Tibial artery (tissue), 4 donors: Measurements from ENCODE around the gene IL4R.

ENCODE experiments used
- DNase-seq, 2 donors: peaks; one replicate each; pipeline ENCODE4 v3.0.0-alpha.2; 2019
- H3K27ac ChIP-seq, 2 donors: fragments of 200-600 bp; sonication (generic) in 1 of 2; 1 replicate in 1 of 2; 2 replicates in 1 of 2; pipeline ENCODE4 v1.5.1; 2018 to 2019; ENCODE audit warnings: mild to moderate bottlenecking in 1 of 2
- H3K27me3 ChIP-seq, 2 donors: fragments of 200-600 bp; sonication (generic) in 1 of 2; one replicate each; pipeline versions ENCODE4 v1.5.1 to v1.6.0; 2016 to 2019
- H3K36me3 ChIP-seq, 3 donors: fragments of 200-600 bp; sonication (generic) in 2 of 3; one replicate each; pipeline ENCODE4 v1.5.1; 2016 to 2019; ENCODE audit warnings: mild to moderate bottlenecking in 2 of 3
- H3K4me1 ChIP-seq, 4 donors: fragments of 200-600 bp; sonication (generic) in 2 of 4; 1 replicate in 3 of 4; 2 replicates in 1 of 4; pipeline ENCODE4 v1.5.1; 2016 to 2019
- H3K4me3 ChIP-seq, 2 donors: fragments of 200-600 bp; sonication (generic) in 1 of 2; 1 replicate in 1 of 2; 2 replicates in 1 of 2; pipeline ENCODE4 v1.5.1; 2018 to 2019; ENCODE audit warnings: mild to moderate bottlenecking in 2 of 2
- H3K9me3 ChIP-seq, 3 donors: fragments of 200-600 bp; sonication (generic) in 1 of 3; one replicate each; pipeline ENCODE4 v1.5.1; 2016 to 2019
- CTCF ChIP-seq, 2 experiments: fragments of 200-600 bp in 1 of 2; fragments of 450-650 bp in 1 of 2; IDR thresholded peaks; one replicate each; pipeline ENCODE4 v1.5.1; 2017 to 2019; ENCODE audit warnings: antibody characterized with exemption in 2 of 2, mild to moderate bottlenecking in 1 of 2, moderate library complexity in 1 of 2
- intact Hi-C: fragments of 100-400 bp; cut with DNase I; formaldehyde crosslinking; loops from one replicate; pipeline ENCODE4 v1.15.0; 2023; ENCODE audit warnings: low total_unique reads

The IL4R gene

GRCh38 chr16:27318392-27319256, 4.8 kb downstream of the IL4R start:
- TF ChIP-seq CTCF (IDR thresholded peaks at IDR 0.05): no peak
- Histone ChIP-seq H3K4me1 (peaks cover 0 to 91% (median 66%) of the 10 kb centered on the region in 4 donors), H3K36me3 (no peaks in the 10 kb centered on the region), H3K27ac (peak overlapping the region; percentile 97 to 99), H3K4me3 (no peak overlapping the region), H3K9me3 (no peaks in the 10 kb centered on the region), H3K27me3 (no peaks in the 10 kb centered on the region)
- DNase-seq: peak; percentile 63 to 79
- intact Hi-C loops: loop anchor here (5.0 kb wide), 1 partner anchor 71 kb away; no protein-coding TSS in a partner anchor

GRCh38 chr16:27319257-27319965, 5.6 kb downstream of the IL4R start:
- H3K27ac ChIP-seq: peak overlapping the region; percentile 97 to 99
- H3K36me3 ChIP-seq: no peaks in the 10 kb centered on the region
- H3K4me1 ChIP-seq: peaks cover 0 to 99% (median 69%) of the 10 kb centered on the region in 4 donors
- H3K4me3 ChIP-seq: no peak overlapping the region
- H3K27me3 ChIP-seq: no peaks in the 10 kb centered on the region
- intact Hi-C loops: loop anchor here (5.0 kb wide), 1 partner anchor 72 kb away; no protein-coding TSS in a partner anchor
- H3K9me3 ChIP-seq: no peaks in the 10 kb centered on the region
- TF ChIP-seq CTCF (IDR thresholded peaks at IDR 0.05): no peak
- peak in 1 of 2 donors; percentile 10 for DNase-seq

DNA sequence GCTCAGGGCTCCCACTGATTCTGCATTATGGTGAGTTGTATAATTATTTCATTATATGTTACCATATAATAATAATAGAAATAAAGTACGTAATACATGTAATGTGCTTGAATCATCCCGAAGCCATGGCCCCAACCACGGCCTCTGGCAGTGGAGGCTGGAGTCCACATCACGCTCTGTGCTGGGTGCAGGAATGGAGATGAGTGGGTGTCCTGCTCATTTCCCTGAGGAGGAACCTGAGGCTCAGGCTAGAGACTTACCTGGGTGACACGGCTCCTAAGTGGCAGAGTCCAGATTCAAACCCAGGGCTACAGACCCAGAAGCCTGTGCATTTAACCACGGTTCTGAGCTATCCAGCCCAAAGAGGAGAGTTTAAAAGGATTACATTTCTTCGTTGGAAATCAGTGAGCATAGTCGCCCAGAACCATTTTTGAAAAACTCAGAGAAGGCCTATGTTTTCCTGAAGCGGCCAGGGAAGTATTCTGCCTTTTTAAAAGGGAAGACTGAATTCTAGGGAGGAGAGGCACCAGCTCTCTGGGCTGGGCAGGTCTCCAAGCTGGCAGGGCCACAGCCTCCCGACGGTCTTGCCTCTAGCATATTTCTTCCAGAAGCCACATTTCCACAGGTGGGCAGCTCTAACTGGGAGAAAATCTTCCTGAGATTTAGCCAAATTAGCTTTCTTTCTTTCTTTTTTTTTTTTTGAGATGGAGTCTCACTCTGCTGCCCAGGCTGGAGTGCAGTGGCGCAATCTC, 6.7 kb downstream of the IL4R start:
- Histone ChIP-seq H3K36me3 (no peaks in the 10 kb centered on the region), H3K4me1 (peaks cover 0 to 99% (median 68%) of the 10 kb centered on the region in 4 donors), H3K27ac (peak overlapping the region; percentile 97 to 99)

DNA sequence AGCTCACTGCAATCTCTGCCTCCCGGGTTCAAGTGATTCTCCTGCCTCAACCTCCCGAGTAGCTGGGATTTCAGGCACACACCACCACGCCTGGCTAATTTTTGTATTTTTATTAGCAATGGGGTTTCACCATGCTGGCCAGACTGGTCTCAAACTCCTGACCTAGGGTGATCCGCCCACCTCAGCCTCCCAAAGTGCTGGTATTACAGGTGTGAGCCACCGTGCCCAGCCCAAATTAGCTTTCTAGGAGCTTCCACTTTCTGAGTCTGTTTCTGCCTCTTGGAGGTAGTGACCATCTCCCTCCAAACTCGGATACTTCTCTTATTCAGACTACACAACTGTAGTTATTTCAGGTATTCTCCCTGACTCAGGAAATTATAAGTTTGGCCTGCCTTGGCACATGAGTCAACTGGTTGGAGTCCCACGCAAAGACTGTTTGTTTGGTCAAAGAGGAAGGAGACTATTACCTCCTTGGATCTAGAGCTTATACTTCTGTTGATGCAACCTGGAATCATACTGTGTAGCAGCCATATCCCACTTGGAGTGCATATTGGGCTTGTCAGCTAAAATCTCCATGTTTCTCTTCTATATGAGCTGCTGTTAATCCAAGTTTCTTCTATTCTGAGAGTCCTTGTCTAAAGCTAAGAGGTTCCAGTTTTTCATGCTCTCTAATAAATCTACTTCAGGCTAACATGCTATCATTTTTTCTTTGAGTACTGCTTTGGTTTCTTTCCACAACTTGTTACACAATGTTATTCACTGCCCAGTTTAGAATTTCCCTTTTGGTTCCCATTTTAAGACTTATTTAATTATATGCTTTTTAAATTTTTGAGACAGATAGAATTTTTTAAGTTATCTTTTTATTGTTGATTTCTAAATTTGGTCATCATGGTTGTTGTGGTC, 7.5 kb downstream of the IL4R start:
- peak in 1 of 2 donors; percentile 15 for DNase-seq
- Histone ChIP-seq H3K36me3 (no peaks in the 10 kb centered on the region), H3K4me1 (peaks cover 0 to 99% (median 64%) of the 10 kb centered on the region in 4 donors), H3K9me3 (no peaks in the 10 kb centered on the region), H3K27me3 (no peaks in the 10 kb centered on the region), H3K27ac (peak overlapping the region; percentile 97 to 99), H3K4me3 (no peak overlapping the region)
- no peak for TF ChIP-seq CTCF (IDR thresholded peaks at IDR 0.05)
- intact Hi-C loops: no loop called here

More for the DNA sequence above, 6.7 kb downstream of the IL4R start:
- DNase-seq: peak in 1 of 2 donors; percentile 21
- no peaks in the 10 kb centered on the region for H3K27me3 ChIP-seq
- TF ChIP-seq CTCF (IDR thresholded peaks at IDR 0.05): no peak
- H3K9me3 ChIP-seq: no peaks in the 10 kb centered on the region
- H3K4me3 ChIP-seq: no peak overlapping the region
- intact Hi-C loops: no loop called here
